ENCODE measurements around the gene SEMA3E. TPM values are rescaled to one million over a fixed set of nuclear protein-coding genes. Genes with fewer than 3 reads are reported as not detected.
"Not testable (repeated sequence)": the region's sequence is repeated elsewhere in the genome, so short reads cannot be mapped to it uniquely, and the experiment has no call there.

Gene SEMA3E
- total RNA-seq, 4 donors from 2014 or later: 0.94 to 6.9 (median 2.2) TPM

GRCh38 chr7:83574616-83575015 lies 74.3 kb downstream of the SEMA3E start:
- WGBS, 2 donors: 76 to 85% methylated on average over 1 of the region's 1 CpG
- Histone ChIP-seq H3K27ac (no peak overlapping the region), H3K4me3 (replicated peaks in 1 of 3) (no peak overlapping the region), H3K9me3 (no peaks in the 10 kb centered on the region), H3K36me3 (no peaks in the 10 kb centered on the region), H3K27me3 (no peaks in the 10 kb centered on the region), H3K4me1 (no peaks in the 10 kb centered on the region)
- intact Hi-C loops (cut with DNase I): no loop called here
- no peak for DNase-seq
- TF ChIP-seq CTCF (IDR thresholded peaks at IDR 0.05) (no peak), POLR2A (IDR thresholded peaks at IDR 0.05) (no peak)

GRCh38 chr7:83562960-83563359 lies 86.0 kb downstream of the SEMA3E start:
- H3K36me3 ChIP-seq: no peaks in the 10 kb centered on the region
- TF ChIP-seq CTCF (IDR thresholded peaks at IDR 0.05) (no peak), POLR2A (IDR thresholded peaks at IDR 0.05) (no peak)
- 76 to 81% methylated on average over 2 of the region's 2 CpGs for WGBS, 2 donors
- H3K27ac ChIP-seq: no peak overlapping the region
- no peak overlapping the region for H3K4me3 ChIP-seq (replicated peaks in 1 of 3)
- H3K9me3 ChIP-seq: no peaks in the 10 kb centered on the region
- no peak for DNase-seq
- no peaks in the 10 kb centered on the region for H3K27me3 ChIP-seq
- intact Hi-C loops (cut with DNase I): no loop called here
- no peaks in the 10 kb centered on the region for H3K4me1 ChIP-seq

- intact Hi-C loops (cut with DNase I): no loop called here
- Histone ChIP-seq H3K9me3 (no peaks in the 10 kb centered on the region), H3K36me3 (no peaks in the 10 kb centered on the region), H3K27ac (no peak overlapping the region), H3K27me3 (no peaks in the 10 kb centered on the region), H3K4me1 (no peaks in the 10 kb centered on the region), H3K4me3 (replicated peaks in 1 of 3) (no peak overlapping the region)
- 98% methylated on average over 1 of the region's 1 CpG for WGBS, 2 donors
- no peak for TF ChIP-seq POLR2A (IDR thresholded peaks at IDR 0.05)
- TF ChIP-seq CTCF (IDR thresholded peaks at IDR 0.05): no peak
- DNase-seq: no peak
Measured at GRCh38 chr7:83562289-83562688, 86.7 kb downstream of the SEMA3E start.

- H3K36me3 ChIP-seq: no peaks in the 10 kb centered on the region
- no peak overlapping the region for H3K4me3 ChIP-seq (replicated peaks in 1 of 3)
- no peak for TF ChIP-seq CTCF (IDR thresholded peaks at IDR 0.05)
- TF ChIP-seq POLR2A (IDR thresholded peaks at IDR 0.05): no peak
- 77 to 81% methylated on average over 3 of the region's 3 CpGs for WGBS, 2 donors
- no peaks in the 10 kb centered on the region for H3K4me1 ChIP-seq
- no peaks in the 10 kb centered on the region for H3K9me3 ChIP-seq
- intact Hi-C loops (cut with DNase I): no loop called here
- H3K27me3 ChIP-seq: no peaks in the 10 kb centered on the region
- DNase-seq: no peak
- H3K27ac ChIP-seq: no peak overlapping the region
Measured at GRCh38 chr7:83559887-83560286, 89.1 kb downstream of the SEMA3E start.

GRCh38 chr7:83552556-83552955 lies 96.4 kb downstream of the SEMA3E start:
- H3K4me1 ChIP-seq; H3K27me3 ChIP-seq; H3K36me3 ChIP-seq; intact Hi-C loops (cut with DNase I); DNase-seq; H3K27ac ChIP-seq; H3K9me3 ChIP-seq; H3K4me3 ChIP-seq (replicated peaks in 1 of 3): not testable (repeated sequence)
- WGBS, 2 donors: 83 to 88% methylated on average over 3 of the region's 3 CpGs

GRCh38 chr7:83550100-83550499 lies 98.8 kb downstream of the SEMA3E start:
- H3K36me3 ChIP-seq: no peaks in the 10 kb centered on the region
- no peak for DNase-seq
- intact Hi-C loops (cut with DNase I): no loop called here
- 95% methylated on average over 4 of the region's 4 CpGs for WGBS, 2 donors
- no peaks in the 10 kb centered on the region for H3K4me1 ChIP-seq
- no peak overlapping the region for H3K4me3 ChIP-seq (replicated peaks in 1 of 3)
- H3K27me3 ChIP-seq: no peaks in the 10 kb centered on the region
- TF ChIP-seq POLR2A (IDR thresholded peaks at IDR 0.05): no peak
- no peak for TF ChIP-seq CTCF (IDR thresholded peaks at IDR 0.05)
- H3K9me3 ChIP-seq: peaks cover 4% of the 10 kb centered on the region
- no peak overlapping the region for H3K27ac ChIP-seq

All from thyroid gland (tissue), 4 donors.